Measurements from ENCODE around the gene ZNF425. TPM values are rescaled to one million over a fixed set of nuclear protein-coding genes. Genes with fewer than 3 reads are reported as not detected.

Gene ZNF425
- 2.6 and 3.1 TPM in 2 replicates for total RNA-seq

GRCh38 chr7:149125863-149126661 lies at the start of gene ZNF425:
Gene ZNF425, minus strand, starts transcription at chr7:149126324. Its CDS starts 111 bp downstream, at chr7:149126213.

DNA sequence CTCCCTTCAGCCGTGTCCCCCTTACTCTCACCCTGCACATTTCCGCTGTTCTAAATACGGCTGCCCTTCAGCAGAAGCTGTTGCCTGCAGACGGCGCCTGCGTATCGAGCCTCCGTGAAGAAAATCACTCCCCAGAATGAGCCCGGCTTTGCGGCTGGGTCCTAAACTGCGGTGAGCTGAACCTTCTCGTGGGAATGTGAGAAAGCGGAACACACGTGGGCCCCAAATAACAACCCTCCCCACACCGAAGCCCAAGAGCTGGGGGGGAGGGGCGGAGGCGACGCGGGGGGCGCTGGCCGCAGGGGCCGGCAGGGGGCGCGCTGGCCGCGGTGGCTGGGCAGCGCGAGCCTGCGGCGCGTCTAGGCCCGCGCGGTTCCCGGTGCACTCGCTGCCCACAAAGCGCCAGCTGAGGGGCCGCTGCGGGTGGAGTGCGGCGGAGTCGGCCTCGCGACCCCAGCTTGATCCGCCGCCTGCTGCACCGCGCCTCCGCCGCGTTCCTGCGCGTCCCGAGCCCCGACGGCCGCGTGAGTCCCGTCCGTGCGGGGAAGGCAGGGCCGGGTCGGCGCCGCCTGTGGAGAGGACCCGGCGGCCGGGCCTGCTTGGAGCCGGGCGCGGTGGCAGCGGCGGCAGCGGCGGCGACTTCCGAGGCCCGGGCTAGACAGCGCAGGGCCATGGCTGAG lies 21.1 kb upstream of the ZNF425 start, which contains the start of gene ZNF398:
Gene ZNF398 (plus strand): TSS at position 382 of the 680 bp plus-strand sequence. CDS start 290 bp downstream, at position 672.

DNA sequence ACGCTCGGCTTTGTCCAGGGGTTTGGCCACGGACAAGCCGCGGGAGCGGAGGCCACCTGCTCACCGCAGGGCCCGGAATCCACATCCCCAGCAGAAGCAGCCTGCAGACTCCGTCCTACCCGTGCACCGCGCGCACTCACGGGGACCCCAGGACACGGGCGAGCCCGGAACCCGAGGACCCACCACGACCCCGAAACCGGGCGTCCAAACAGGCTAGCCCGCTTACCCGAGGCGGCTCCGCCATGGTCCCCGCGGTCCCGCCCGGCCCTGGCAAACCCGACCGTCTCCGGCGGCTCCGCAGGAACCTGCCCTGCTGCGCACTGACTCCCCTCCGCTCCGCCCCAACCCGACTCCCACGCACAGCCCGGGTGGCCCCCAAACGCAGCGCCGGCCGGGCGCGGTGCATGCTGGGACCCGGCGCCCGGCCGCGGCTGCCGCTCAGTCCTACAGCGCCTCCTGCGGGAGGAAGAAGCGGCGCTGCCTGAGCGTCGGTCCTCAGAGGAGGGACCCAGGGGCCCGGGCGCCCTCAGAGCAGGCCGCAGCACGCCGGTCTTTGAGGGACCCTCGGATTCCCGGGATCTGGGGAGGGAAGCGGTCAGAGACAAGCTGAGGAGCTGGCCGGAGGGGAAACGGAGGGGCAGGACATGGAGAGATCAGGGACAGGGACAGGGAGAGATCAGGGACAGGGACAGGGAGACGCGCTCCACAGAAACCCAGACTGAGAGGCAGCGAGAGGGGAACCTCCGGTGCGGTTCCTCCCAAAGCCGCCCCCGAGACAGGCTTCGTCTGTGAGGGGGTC lies 35.5 kb downstream of the ZNF425 start, which contains the start of gene ZNF786:
Gene ZNF786 (minus strand): TSS at position 322 of the 799 bp plus-strand sequence. CDS start 78 bp downstream, at position 244.

Other genes with a start within 250 kb of the ZNF425 start
- 3.6 and 5.1 TPM in 2 replicates for gene EZH2, start 242.0 kb downstream of the ZNF425 start, total RNA-seq
- 231 and 409 TPM in 2 replicates for gene PDIA4, start 97.8 kb downstream of the ZNF425 start, total RNA-seq
- gene ZNF786, start 35.6 kb downstream of the ZNF425 start, total RNA-seq, result 4.3 and 7.7 TPM in 2 replicates
- gene ZNF398, start 21.1 kb upstream of the ZNF425 start, total RNA-seq, result 13.7 and 16.8 TPM in 2 replicates
- 28.9 and 32.6 TPM in 2 replicates for gene ZNF282, start 69.2 kb upstream of the ZNF425 start, total RNA-seq
- gene ZNF212, start 113.3 kb upstream of the ZNF425 start, total RNA-seq, result 4.1 and 5.5 TPM in 2 replicates
- gene ZNF783, start 135.9 kb upstream of the ZNF425 start, total RNA-seq, result 8.4 and 11.5 TPM in 2 replicates